Muscle layer of duodenum (tissue), 2 donors: ENCODE data around the gene CHTF8.

Experiments
- H3K27ac ChIP-seq: one replicate; pipeline ENCODE4 v1.7.0; 2013; ENCODE audit warnings: mild to moderate bottlenecking, low read length
- H3K27me3 ChIP-seq: one replicate; pipeline ENCODE4 v1.7.0; 2013; ENCODE audit warnings: low read depth, mild to moderate bottlenecking, control low read depth, low read length
- H3K36me3 ChIP-seq, 2 donors: one replicate each; pipeline ENCODE4 v1.7.0; 2013; ENCODE audit warnings: low read length in 2 of 2, control low read depth in 1 of 2, mild to moderate bottlenecking in 1 of 2; ENCODE audit not compliant: insufficient read depth in 2 of 2, control insufficient read depth in 1 of 2
- H3K4me1 ChIP-seq, 2 donors: one replicate each; pipeline ENCODE4 v1.7.0; 2013; ENCODE audit warnings: low read length in 2 of 2, mild to moderate bottlenecking in 2 of 2, control low read depth in 1 of 2, moderate library complexity in 1 of 2; ENCODE audit not compliant: insufficient read depth in 2 of 2, control insufficient read depth in 1 of 2
- H3K4me3 ChIP-seq, 2 donors: one replicate each; pipeline ENCODE4 v1.7.0; 2013; ENCODE audit warnings: low read length in 2 of 2, low read depth in 1 of 2, mild to moderate bottlenecking in 1 of 2
- H3K9me3 ChIP-seq, 2 donors: one replicate each; pipeline ENCODE4 v1.7.0; 2013; ENCODE audit warnings: low read length in 2 of 2, control low read depth in 1 of 2, mild to moderate bottlenecking in 1 of 2; ENCODE audit not compliant: control insufficient read depth in 1 of 2
- donor health status: healthy.

CHTF8 gene

DNA sequence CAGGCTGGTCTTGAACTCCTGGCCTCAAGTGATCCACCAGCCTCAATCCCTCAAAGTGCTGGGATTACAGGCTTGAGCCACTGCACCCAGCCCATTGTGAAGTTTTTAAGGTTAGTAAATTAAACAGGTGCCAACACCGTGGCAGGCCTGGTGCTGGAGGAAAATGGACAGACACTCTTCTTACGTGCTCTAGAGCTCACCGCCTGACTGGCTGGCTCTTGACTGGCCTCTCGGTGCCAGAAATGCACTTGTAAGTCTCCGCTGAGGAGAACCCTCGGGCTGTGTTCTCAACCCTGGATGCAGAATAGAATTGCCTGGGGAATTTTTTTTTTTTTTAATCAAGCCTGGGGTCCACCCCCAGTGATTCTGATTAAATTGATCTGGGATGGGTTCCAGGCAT lies 37.2 kb downstream of the CHTF8 start:
- Histone ChIP-seq H3K27me3 (no peaks in the 10 kb centered on the region), H3K27ac (no peak overlapping the region), H3K4me1 (no peaks in the 10 kb centered on the region), H3K9me3 (no peaks in the 10 kb centered on the region), H3K36me3 (no peaks in the 10 kb centered on the region), H3K4me3 (no peak overlapping the region)

DNA sequence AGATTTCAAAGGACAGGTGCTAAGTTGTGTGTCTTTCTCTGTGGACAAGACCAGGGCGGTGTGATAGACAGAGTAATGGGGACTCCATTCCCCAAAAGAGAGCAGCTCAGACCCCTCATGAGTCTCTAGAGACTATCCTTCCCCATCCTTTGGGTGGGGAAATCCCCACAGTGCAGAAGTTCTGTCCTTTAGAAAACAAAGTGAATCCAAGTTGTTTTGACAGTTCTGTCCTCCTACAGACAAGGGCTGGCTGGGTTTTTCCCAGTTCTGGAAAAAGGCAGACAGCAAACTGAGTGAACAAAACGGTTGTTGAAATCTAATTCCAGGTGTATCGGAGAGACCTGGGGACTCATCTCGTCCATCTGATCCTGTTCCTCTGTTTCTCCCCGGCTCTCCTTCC lies 37.9 kb downstream of the CHTF8 start:
- Histone ChIP-seq H3K36me3 (no peaks in the 10 kb centered on the region), H3K4me3 (no peak overlapping the region), H3K4me1 (peaks cover 0 to under 1% of the 10 kb centered on the region in 2 donors), H3K27ac (no peak overlapping the region), H3K9me3 (no peaks in the 10 kb centered on the region), H3K27me3 (no peaks in the 10 kb centered on the region)

DNA sequence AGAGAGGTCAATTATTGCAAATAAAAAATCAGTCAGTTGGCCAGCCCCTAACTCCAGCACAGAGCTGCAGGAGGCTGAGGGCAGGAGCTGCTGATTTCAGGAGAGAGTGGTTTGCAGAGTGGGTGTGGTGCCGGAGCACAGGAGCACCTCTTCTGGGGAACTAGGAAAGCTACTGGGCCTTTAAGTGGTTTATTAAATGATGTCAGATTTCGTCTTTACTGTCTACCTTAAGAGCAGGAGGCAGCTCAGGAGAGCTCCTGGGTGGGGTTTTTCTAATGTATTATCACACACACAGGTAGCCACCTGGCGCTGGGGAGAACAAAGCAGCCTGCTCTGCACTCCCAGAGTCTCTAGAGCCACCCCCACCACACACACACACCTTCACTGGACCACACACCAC lies 38.4 kb downstream of the CHTF8 start:
- Histone ChIP-seq H3K27me3 (no peaks in the 10 kb centered on the region), H3K36me3 (no peaks in the 10 kb centered on the region), H3K9me3 (no peaks in the 10 kb centered on the region), H3K4me3 (no peak overlapping the region), H3K27ac (no peak overlapping the region), H3K4me1 (peaks cover 0 to 3% of the 10 kb centered on the region in 2 donors)

DNA sequence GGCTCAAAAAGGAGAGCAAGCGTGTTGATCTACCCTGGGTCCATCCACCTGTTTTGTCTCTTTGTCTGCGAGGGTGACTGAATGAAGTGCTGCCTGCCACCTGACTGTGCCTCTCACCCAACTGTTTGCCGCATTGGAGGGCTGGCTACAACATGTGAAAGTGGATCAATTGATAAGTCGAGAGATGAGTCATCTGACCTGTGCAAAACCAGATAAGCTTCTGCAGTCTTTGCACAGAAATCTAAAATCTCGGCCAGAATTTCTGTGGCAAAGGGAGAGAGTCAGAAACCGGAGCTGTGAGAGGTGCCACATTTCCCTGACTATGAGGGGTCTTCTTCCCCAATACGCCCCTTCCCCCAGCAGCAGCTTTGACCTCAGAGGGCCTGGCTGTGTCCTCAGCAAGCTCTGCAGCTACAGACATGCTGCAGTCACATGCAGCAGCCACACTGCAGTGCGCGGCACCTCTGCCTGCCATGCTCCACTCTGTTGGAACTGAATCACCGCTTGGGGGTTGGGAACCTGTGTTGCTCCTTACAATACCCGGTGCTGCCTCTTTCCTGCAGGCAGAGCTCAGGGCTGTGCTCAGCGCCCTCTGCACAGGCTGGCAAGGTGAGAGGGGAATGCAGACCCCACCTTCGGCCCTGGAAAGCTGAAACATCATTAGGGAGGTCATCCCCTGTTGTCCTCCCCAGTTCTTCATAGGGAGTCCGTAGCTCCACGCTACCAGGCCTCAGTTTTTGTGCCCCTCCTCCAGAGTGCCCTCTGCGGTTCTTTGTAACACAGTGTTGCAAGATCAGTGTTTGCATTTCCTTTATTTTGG lies 43.1 kb downstream of the CHTF8 start:
- Histone ChIP-seq H3K4me1 (peaks cover 0 to 3% of the 10 kb centered on the region in 2 donors), H3K27me3 (no peaks in the 10 kb centered on the region), H3K27ac (no peak overlapping the region), H3K4me3 (no peak overlapping the region), H3K36me3 (no peaks in the 10 kb centered on the region), H3K9me3 (no peaks in the 10 kb centered on the region)

DNA sequence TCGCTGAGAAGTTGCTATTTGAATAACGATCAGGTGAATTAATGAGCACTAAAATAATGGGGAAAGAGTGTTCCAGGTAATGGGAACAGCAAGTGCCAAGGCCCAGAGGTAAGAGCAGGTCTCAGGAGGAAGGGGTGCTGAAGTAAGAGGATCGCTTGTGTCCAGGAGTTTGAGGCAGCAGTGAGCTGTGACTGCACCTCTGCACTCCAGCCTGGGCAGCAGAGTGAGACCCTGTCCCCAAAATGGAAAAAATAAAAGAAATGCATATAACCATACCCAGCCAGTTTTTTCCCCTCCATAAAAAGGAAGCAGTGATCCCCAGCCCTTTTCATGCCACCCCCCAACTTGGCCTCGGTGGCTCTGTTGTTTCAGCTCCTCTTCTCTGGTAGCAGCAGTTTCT lies 43.7 kb downstream of the CHTF8 start:
- peaks cover 0 to 4% of the 10 kb centered on the region in 2 donors for H3K36me3 ChIP-seq
- no peaks in the 10 kb centered on the region for H3K9me3 ChIP-seq
- H3K27ac ChIP-seq, result no peak overlapping the region
- no peak overlapping the region for H3K4me3 ChIP-seq
- H3K4me1 ChIP-seq, result peaks cover 0 to 3% of the 10 kb centered on the region in 2 donors
- H3K27me3 ChIP-seq, result no peaks in the 10 kb centered on the region

DNA sequence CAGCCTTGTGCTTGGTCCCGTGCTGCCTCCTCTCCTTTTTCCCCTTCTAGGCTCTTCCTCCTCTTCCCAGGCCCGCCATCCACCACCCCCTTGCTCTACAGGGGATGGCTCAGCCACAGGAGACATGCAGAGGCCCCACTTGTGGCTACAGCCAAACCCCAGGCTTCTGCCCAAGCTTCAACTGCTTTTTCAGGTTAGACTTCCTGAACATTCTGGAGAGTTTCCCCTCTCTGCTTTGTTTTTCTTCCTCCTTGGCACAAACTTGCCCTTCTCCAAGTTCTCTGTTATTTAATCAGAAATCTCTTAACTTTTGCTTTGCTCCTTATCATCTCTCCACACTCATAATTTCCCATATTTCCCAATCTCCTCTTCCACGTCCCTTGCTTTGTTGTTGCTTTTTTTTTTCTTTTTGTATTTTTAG lies 45.2 kb downstream of the CHTF8 start:
- H3K36me3 ChIP-seq, result peaks cover 0 to 9% of the 10 kb centered on the region in 2 donors
- no peaks in the 10 kb centered on the region for H3K9me3 ChIP-seq
- peaks cover 0 to 3% of the 10 kb centered on the region in 2 donors for H3K4me1 ChIP-seq
- no peak overlapping the region for H3K4me3 ChIP-seq
- H3K27ac ChIP-seq, result no peak overlapping the region
- no peaks in the 10 kb centered on the region for H3K27me3 ChIP-seq

DNA sequence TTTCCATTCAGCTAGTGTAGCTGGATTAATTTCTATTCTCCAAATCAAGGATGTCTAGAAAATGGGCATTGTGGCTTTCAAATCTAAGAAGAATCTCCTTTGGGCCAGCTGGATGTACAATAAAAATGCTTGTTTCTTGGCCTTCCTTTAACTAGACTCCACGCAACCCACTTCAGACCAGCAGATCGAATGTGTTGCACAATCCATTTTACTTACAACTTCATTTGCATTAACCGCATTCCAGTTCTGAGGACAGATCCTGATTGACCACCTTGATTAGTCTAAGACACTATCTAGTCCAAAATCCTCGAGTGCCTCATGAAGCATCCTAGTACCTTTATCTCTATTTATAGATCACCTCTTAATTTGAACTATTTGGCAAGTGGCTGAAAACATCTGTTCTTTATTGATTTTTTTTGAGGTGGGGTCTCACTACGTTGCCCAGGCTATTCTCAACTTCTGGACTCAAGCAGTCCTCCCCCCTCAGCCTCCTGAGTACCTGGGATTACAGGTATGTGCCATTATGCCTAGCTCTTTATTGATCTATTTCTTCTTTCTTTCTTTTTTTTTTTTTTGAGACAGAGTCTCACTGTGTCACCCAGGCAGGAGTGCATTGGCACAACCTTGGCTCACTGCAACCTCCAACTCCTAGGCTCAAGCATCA lies 47.2 kb downstream of the CHTF8 start:
- H3K9me3 ChIP-seq, result no peaks in the 10 kb centered on the region
- H3K27me3 ChIP-seq, result no peaks in the 10 kb centered on the region
- H3K4me1 ChIP-seq, result peaks cover 0 to 3% of the 10 kb centered on the region in 2 donors
- no peak overlapping the region for H3K4me3 ChIP-seq
- peaks cover 0 to 9% of the 10 kb centered on the region in 2 donors for H3K36me3 ChIP-seq
- no peak overlapping the region for H3K27ac ChIP-seq

DNA sequence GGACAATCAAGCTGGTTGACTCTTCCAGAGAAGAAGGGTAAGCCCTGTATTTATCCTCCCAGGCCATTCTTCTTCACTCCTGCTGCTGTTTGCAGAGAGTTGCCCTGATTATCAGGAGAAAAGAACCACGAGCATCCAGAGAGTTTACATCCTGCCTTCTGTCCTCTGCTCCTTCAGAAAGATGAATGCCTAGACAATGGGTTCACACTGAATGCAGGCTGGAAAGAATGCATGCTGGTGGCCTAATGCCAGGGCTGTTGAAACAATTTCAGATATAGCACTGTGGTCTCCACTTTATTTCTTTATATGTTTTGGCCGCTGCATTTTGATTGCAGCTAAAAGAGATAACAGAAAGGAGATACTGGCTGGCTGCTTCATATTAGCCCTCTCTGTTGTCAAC lies 48.1 kb downstream of the CHTF8 start:
- no peaks in the 10 kb centered on the region for H3K27me3 ChIP-seq
- H3K27ac ChIP-seq, result no peak overlapping the region
- H3K36me3 ChIP-seq, result peaks cover 0 to 9% of the 10 kb centered on the region in 2 donors
- no peaks in the 10 kb centered on the region for H3K9me3 ChIP-seq
- peaks cover 0 to under 1% of the 10 kb centered on the region in 2 donors for H3K4me1 ChIP-seq
- no peak overlapping the region for H3K4me3 ChIP-seq

DNA sequence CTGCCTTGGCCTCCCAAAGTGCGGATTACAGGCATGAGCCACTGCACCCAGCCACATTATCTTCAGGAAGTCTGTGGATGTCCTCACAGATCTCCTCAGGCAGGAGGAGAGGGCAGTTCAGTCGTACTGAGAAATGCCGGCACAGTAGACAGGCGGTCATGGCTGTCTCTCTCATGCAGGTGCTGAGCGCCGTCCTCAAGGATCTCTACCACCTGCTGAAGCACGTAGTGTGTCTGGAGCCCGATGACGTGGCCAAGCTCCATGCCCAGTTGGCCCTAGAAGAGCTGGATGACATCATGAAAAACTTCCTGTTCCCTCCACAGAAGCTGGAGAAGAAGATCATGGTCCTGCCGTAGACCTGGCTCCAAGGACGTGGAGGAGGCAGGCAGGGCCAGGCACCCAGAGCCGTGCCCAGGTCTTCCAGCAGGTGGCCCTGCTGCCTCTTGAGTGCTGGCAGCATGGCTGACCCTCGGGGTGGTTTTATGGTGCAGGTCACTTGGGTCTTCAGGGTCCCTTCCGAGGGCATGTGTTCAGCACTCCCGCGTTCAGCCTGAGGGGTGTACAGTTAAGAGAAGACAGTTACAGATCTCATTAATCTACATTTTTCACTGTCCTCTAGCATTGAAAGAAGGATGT lies 49.0 kb downstream of the CHTF8 start:
- Histone ChIP-seq H3K27ac (no peak overlapping the region), H3K36me3 (peaks cover 0 to 9% of the 10 kb centered on the region in 2 donors), H3K4me3 (no peak overlapping the region), H3K27me3 (no peaks in the 10 kb centered on the region), H3K4me1 (no peaks in the 10 kb centered on the region), H3K9me3 (no peaks in the 10 kb centered on the region)

DNA sequence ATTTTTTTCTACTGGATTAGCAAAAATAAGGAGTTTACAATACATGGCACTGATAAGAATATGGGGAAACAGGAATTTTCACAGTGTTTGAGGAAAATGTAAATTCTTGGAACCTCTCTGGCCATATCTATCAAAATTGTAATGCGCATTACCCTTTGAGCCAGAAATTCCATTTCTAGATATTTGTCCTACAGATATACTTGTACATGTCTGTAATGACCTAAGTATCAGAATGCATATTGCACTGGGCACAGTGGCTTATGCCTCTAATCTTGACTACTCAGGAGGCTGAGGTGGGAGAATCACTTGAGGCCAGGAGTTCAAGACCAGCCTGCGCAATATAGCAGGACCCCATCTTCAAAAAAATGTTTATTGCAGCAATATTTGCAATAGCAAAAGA lies 52.7 kb downstream of the CHTF8 start:
- Histone ChIP-seq H3K4me1 (no peaks in the 10 kb centered on the region), H3K36me3 (peaks cover 0 to 9% of the 10 kb centered on the region in 2 donors), H3K27ac (no peak overlapping the region), H3K4me3 (no peak overlapping the region), H3K27me3 (no peaks in the 10 kb centered on the region), H3K9me3 (no peaks in the 10 kb centered on the region)

DNA sequence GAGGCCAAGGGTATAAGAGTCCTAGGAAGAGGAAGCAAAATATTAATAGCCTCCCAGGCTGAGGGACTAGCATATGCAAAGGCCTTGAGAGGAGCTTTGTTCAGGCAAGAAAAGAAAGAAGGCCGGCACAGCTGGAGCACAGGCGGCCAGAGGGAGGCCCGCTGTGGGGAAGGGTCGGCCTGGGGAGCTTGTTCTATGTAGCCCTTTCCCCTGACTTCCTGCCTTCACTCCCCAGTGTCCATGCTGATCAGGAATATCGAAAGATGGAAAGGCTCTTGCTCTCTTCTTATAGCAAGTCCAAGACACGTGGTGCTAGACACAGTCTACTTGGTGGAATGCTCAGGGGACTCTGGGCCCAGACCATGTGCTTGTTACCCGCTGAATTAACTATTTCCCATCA lies 54.3 kb downstream of the CHTF8 start:
- Histone ChIP-seq H3K9me3 (no peaks in the 10 kb centered on the region), H3K27me3 (no peaks in the 10 kb centered on the region), H3K27ac (no peak overlapping the region)

More for the DNA sequence above, 54.3 kb downstream of the CHTF8 start:
- no peaks in the 10 kb centered on the region for H3K36me3 ChIP-seq
- no peak overlapping the region for H3K4me3 ChIP-seq
- H3K4me1 ChIP-seq, result no peaks in the 10 kb centered on the region
